ENCODE measurements around the gene MEMO1. TPM values are rescaled to one million over a fixed set of nuclear protein-coding genes. Genes with fewer than 3 reads are reported as not detected.

MEMO1 gene
- total RNA-seq, 1 donor, result 37.6 TPM

GRCh38 chr2:31831585-31831984 lies 179.2 kb downstream of the MEMO1 start:
- Histone ChIP-seq H3K27ac (ENCODE audit: low read depth, low read length) (no peak overlapping the region), H2AFZ (ENCODE audit: low read length) (no peak overlapping the region), H3K9me3 (ENCODE audit: low read depth, low read length) (peaks cover 4% of the 10 kb centered on the region), H3K4me2 (ENCODE audit: insufficient read depth, low read length) (no peak overlapping the region), H3K4me3 (ENCODE audit: insufficient read depth, low read length) (no peak overlapping the region), H3K4me1 (ENCODE audit: insufficient read depth, low read length) (no peaks in the 10 kb centered on the region), H4K20me1 (ENCODE audit: insufficient read depth, low read length) (no peaks in the 10 kb centered on the region), H3K27me3 (ENCODE audit: insufficient read depth, low read length) (no peaks in the 10 kb centered on the region), H3K79me2 (ENCODE audit: insufficient read depth, low read length) (no peaks in the 10 kb centered on the region), H3K36me3 (ENCODE audit: insufficient read depth, low read length) (no peaks in the 10 kb centered on the region)
- DNase-seq (ENCODE audit: insufficient read length, low spot score, missing footprints), result peak; percentile 45
- TF ChIP-seq, protein P1, sequence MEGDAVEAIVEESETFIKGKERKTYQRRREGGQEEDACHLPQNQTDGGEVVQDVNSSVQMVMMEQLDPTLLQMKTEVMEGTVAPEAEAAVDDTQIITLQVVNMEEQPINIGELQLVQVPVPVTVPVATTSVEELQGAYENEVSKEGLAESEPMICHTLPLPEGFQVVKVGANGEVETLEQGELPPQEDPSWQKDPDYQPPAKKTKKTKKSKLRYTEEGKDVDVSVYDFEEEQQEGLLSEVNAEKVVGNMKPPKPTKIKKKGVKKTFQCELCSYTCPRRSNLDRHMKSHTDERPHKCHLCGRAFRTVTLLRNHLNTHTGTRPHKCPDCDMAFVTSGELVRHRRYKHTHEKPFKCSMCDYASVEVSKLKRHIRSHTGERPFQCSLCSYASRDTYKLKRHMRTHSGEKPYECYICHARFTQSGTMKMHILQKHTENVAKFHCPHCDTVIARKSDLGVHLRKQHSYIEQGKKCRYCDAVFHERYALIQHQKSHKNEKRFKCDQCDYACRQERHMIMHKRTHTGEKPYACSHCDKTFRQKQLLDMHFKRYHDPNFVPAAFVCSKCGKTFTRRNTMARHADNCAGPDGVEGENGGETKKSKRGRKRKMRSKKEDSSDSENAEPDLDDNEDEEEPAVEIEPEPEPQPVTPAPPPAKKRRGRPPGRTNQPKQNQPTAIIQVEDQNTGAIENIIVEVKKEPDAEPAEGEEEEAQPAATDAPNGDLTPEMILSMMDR (IDR thresholded peaks at IDR 0.05; ENCODE audit: extremely low read depth, low read depth, low read length), result no peak

DNA sequence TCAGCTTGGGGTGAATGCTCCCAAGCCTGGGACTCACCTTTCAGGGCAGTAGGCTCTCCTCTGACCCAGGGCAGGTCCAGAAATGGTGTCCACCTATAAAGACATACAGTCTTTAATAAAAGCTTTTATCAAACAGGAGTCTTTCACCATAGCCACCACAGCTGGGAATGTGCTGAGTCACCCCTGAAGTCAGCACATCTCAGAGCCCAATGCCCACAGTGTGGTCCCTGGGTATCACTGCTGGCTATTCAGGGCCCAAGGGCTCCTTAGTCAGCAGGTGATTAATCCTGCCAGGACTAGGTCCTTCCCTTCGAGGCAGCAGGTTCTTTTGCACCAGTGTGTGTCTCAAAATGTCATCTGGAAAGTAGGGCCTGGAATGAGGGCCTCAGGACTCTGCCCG lies 181.9 kb downstream of the MEMO1 start:
- Histone ChIP-seq H2AFZ (ENCODE audit: low read length) (no peak overlapping the region), H3K4me2 (ENCODE audit: insufficient read depth, low read length) (no peak overlapping the region), H3K4me1 (ENCODE audit: insufficient read depth, low read length) (no peaks in the 10 kb centered on the region), H3K79me2 (ENCODE audit: insufficient read depth, low read length) (no peaks in the 10 kb centered on the region), H3K9me3 (ENCODE audit: low read depth, low read length) (peaks cover 4% of the 10 kb centered on the region), H3K27ac (ENCODE audit: low read depth, low read length) (no peak overlapping the region), H3K36me3 (ENCODE audit: insufficient read depth, low read length) (no peaks in the 10 kb centered on the region), H3K4me3 (ENCODE audit: insufficient read depth, low read length) (no peak overlapping the region), H3K27me3 (ENCODE audit: insufficient read depth, low read length) (no peaks in the 10 kb centered on the region), H4K20me1 (ENCODE audit: insufficient read depth, low read length) (no peaks in the 10 kb centered on the region)
- no peak for DNase-seq (ENCODE audit: insufficient read length, low spot score, missing footprints)
- TF ChIP-seq, protein P1 (IDR thresholded peaks at IDR 0.05; ENCODE audit: extremely low read depth, low read depth, low read length), result no peak

DNA sequence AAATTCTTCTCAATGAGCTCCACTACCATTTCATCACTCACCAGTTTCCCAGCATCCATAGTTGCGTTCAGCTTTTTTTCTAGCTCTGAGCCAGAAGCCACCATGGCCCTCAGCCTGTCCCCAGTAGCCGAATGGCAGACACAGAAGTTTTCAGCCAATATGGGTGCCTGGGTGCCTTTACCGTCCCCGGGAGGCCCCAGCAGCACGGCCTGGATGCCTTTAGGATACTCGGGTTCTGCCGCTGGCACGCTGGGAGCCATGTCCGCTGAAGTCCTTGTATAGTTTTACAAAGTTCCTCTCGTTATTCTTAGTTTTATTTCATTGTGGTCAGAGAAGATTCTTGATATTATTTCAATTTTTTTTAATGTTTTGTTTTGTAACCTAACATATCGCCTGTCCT lies 187.2 kb downstream of the MEMO1 start:
- no peaks in the 10 kb centered on the region for H3K4me1 ChIP-seq (ENCODE audit: insufficient read depth, low read length)
- no peak overlapping the region for H3K4me3 ChIP-seq (ENCODE audit: insufficient read depth, low read length)
- no peak overlapping the region for H2AFZ ChIP-seq (ENCODE audit: low read length)
- H3K4me2 ChIP-seq (ENCODE audit: insufficient read depth, low read length), result no peak overlapping the region
- H3K27ac ChIP-seq (ENCODE audit: low read depth, low read length), result no peak overlapping the region
- no peaks in the 10 kb centered on the region for H4K20me1 ChIP-seq (ENCODE audit: insufficient read depth, low read length)
- TF ChIP-seq, protein P1 (IDR thresholded peaks at IDR 0.05; ENCODE audit: extremely low read depth, low read depth, low read length), result no peak
- no peaks in the 10 kb centered on the region for H3K9me3 ChIP-seq (ENCODE audit: low read depth, low read length)
- DNase-seq (ENCODE audit: insufficient read length, low spot score, missing footprints), result no peak
- H3K36me3 ChIP-seq (ENCODE audit: insufficient read depth, low read length), result no peaks in the 10 kb centered on the region
- H3K27me3 ChIP-seq (ENCODE audit: insufficient read depth, low read length), result no peaks in the 10 kb centered on the region
- no peaks in the 10 kb centered on the region for H3K79me2 ChIP-seq (ENCODE audit: insufficient read depth, low read length)

- TF ChIP-seq, protein P1 (IDR thresholded peaks at IDR 0.05; ENCODE audit: extremely low read depth, low read depth, low read length), result no peak
- H3K4me1 ChIP-seq (ENCODE audit: insufficient read depth, low read length), result no peaks in the 10 kb centered on the region
- no peak overlapping the region for H3K27ac ChIP-seq (ENCODE audit: low read depth, low read length)
- no peaks in the 10 kb centered on the region for H3K9me3 ChIP-seq (ENCODE audit: low read depth, low read length)
- H3K4me3 ChIP-seq (ENCODE audit: insufficient read depth, low read length), result no peak overlapping the region
- H2AFZ ChIP-seq (ENCODE audit: low read length), result no peak overlapping the region
- no peaks in the 10 kb centered on the region for H3K79me2 ChIP-seq (ENCODE audit: insufficient read depth, low read length)
- H3K27me3 ChIP-seq (ENCODE audit: insufficient read depth, low read length), result no peaks in the 10 kb centered on the region
- no peak for DNase-seq (ENCODE audit: insufficient read length, low spot score, missing footprints)
- no peak overlapping the region for H3K4me2 ChIP-seq (ENCODE audit: insufficient read depth, low read length)
- H4K20me1 ChIP-seq (ENCODE audit: insufficient read depth, low read length), result no peaks in the 10 kb centered on the region
- no peaks in the 10 kb centered on the region for H3K36me3 ChIP-seq (ENCODE audit: insufficient read depth, low read length)
Measured at GRCh38 chr2:31822587-31822986, 188.2 kb downstream of the MEMO1 start.

Other genes with a start within 250 kb of the MEMO1 start
- gene DPY30, start 28.8 kb upstream of the MEMO1 start, total RNA-seq, result 30.4 and 41.3 TPM in 2 replicates
- 31.5 and 34.2 TPM in 2 replicates for gene SPAST, start 52.5 kb upstream of the MEMO1 start, total RNA-seq
- 28.6 and 31.5 TPM in 2 replicates for gene SLC30A6, start 154.9 kb upstream of the MEMO1 start, total RNA-seq